NCI-H2107 (cell line): ENCODE results near the gene RBM43.

ENCODE experiments used
- DNase-seq: peaks from one replicate; lab custom pipeline; 2025; lab: John Stamatoyannopoulos, UW

Gene RBM43

DNA sequence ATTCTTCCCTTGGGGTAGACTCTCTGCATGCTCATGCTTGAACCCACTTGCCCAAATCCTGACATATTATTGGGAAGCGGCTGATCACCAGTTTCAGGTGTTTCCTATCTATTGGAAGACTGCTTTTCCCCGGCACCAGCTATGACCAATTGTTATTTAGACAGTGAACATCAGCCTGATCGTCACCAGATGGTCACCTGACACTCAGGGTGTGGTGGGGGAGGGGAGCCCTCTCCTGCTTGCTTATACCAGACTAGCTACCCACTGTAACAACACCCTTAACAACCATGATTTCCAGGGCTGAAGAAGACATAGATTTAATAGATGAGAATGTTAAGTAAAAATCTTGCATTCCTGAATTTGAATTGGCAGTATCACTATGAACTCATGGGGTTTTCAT is 44.3 kb downstream of the RBM43 start:
- no peak for DNase-seq

DNA sequence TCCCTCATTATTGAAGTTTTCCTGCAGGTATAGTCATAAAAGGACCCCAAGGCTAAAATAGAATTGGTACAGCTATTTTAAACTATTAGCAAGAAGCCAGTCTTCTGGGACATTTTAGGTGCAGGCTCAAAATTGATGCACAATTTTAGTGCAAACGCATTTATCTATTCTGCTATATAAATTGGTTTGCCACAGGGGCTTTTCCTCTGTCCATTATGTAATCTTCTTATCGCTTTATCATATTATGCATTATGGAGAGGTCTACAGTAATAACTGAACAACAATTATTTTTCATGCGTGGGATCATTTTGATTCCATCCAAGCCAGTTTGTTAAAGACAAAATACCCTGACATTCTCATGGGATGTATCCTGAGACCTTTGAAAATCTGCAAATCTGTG is 54.6 kb downstream of the RBM43 start:
- DNase-seq, result no peak

DNA sequence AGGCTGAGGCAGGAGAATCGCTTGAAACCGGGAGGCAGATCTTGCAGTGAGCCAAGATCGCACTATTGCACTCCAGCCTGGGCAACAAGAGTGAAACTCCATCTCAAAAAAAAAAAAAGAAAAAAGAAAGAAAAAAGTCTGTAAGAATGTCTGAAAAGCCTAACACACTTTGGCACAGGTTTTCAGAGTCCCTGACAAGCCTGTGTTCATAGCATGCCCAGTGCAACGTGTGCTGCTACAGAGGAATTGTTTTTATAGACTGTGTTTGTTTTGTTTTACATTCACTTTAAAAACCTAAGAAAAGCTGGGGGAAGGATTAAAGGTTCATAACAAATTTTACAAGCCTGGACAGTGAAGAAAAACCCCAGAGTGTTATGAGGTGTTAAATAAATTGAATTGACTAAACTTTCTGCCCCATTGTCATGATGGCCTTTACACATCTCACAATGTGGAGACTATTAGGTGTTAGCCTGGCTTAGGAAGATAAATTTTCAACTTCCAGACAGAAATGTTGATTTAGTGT is 55.2 kb downstream of the RBM43 start:
- DNase-seq, result no peak

DNA sequence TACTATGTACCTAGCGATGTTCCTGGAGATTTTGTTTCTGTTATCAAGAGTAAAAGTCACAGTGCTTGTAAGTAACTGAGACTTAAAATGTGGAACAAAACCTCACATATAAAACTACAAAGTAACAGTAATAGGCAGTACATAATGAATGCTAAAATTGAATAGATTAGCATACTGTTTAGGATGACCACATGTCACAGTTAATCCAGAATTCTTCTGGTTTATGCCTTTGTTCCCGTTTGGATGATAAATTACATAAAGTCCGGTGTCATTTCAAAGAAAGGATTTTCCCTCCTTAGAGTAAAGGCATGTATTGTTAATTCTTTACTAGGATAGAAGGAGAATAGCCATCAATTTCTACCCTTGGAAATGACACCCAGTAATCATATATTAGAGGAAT is 56.1 kb downstream of the RBM43 start:
- DNase-seq, result no peak

DNA sequence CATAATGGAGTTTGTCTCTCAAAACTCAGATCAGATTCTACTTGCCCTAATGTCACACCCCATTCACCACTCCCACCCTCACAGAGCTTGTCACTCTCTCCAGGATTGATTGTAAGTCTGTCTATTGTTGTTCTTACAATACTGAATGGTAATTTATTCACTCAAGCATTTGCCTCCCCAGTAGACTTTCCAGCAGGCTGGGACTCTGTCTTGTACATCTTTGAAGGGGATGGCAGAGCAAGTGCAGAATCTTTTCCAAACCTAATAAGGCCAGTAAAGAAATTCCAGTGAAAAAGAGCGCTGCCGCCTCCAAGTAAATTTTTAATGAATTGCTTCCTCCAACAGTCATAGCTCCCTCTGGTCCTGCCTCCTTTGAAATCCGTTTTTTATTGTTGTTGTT is 56.9 kb downstream of the RBM43 start:
- DNase-seq, result no peak

DNA sequence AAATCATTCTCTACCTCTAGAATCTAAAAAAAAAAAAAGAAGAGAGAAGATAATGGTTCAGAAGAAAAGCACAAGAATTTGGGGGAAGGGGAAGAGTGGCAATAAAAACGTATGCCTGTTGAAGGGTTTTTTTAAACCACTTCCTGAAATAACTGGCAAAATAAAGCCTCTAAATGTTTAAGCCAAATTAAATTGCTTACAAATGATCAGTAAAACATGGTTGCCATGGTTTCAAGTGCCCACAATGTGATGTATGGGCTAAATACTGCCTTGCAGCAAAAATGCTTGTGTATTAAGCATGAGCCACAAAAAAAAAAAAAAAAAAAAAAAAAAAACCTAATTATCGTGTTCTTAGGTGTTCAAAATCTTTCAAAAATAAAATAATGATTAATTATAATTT is 60.8 kb downstream of the RBM43 start:
- no peak for DNase-seq

DNA sequence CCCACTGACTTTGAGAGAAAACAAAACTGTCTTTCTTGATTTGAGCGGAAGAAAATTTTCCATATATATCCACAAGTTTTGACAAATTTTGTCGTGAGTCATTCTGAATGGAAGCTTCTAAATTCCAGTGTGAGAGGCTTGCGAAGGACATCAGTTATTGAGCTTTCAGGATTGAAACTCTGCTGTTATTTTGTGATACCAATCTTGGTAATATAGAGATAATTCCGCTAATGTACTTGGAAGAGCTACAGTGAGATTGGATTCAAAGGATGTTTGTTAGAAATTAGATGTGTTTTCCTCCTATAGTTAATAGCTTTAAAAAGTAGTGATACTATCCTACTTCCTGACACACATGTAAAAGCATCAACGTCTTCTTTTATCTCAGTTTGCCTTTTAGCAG is 61.4 kb downstream of the RBM43 start:
- DNase-seq, result no peak

DNA sequence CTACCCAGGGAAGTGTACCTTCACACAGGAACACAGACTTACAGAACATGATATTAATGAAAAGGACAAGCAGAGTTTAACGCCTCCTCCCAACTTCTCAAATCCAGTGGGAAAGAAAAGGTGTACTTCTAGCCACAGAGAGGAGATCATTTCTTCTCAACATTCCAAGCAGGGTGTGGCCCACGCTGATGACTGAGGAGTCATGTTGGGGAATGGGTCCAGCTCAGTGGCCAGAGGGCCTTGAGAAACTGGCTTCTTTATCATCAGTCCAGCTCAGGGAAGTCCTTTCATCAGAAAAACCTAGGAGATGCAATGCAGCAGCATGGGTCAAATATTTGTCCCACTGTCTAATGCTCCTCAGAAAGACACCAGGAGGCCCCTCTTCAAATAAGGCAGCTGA is 63.0 kb downstream of the RBM43 start:
- no peak for DNase-seq
